Activated CD8-positive, alpha-beta T cell treated with anti-CD3 and anti-CD28 coated beads for 36 hours (primary cell): ENCODE results near the gene L3MBTL4. TPM values are rescaled to one million over a fixed set of nuclear protein-coding genes. Genes with fewer than 3 reads are reported as not detected.
A peak's percentile ranks its signal among the peaks of the same experiment; 100 is the strongest.
"Not testable (repeated sequence)": the region's sequence is repeated elsewhere in the genome, so short reads cannot be mapped to it uniquely, and the experiment has no call there.

Experiments
- ATAC-seq: fragments of 200-7000 bp; cut with Tn5 transposase; one replicate; pipeline ENCODE4 v1.10.0; 2021; ENCODE audit warnings: mild to moderate bottlenecking, moderate library complexity
- CTCF ChIA-PET: fragments of 350-600 bp; sonication (Branson Sonifier 250); formaldehyde crosslinking; loops from one replicate; lab custom pipeline; 2021; ENCODE audit warnings: antibody characterized with exemption; lab: Charles Lee
- POLR2A ChIA-PET: fragments of 350-600 bp; sonication (Branson Sonifier 250); formaldehyde crosslinking; loops from one replicate; lab custom pipeline; 2021; ENCODE audit warnings: antibody characterized with exemption; lab: Charles Lee
- DNase-seq: peaks from one replicate; pipeline ENCODE4 v3.0.0-alpha.2; 2020
- H3K27ac Mint-ChIP-seq: one replicate; pipeline ENCODE4 v1.8.0; 2021; ENCODE audit warnings: mild to moderate bottlenecking, mixed read lengths
- H3K27me3 Mint-ChIP-seq: one replicate; pipeline ENCODE4 v1.8.0; 2021; ENCODE audit warnings: mixed read lengths
- H3K36me3 Mint-ChIP-seq: one replicate; pipeline ENCODE4 v1.8.0; 2021; ENCODE audit warnings: low read depth, mixed read lengths
- H3K4me1 Mint-ChIP-seq: one replicate; pipeline ENCODE4 v1.8.0; 2021; ENCODE audit warnings: low read depth, mixed read lengths
- H3K4me3 Mint-ChIP-seq: one replicate; pipeline ENCODE4 v1.8.0; 2021; ENCODE audit warnings: mild to moderate bottlenecking, moderate library complexity, mixed read lengths
- H3K9me3 Mint-ChIP-seq: one replicate; pipeline ENCODE4 v1.8.0; 2021; ENCODE audit warnings: mixed read lengths
- CTCF ChIP-seq: fragments of 200-600 bp; IDR thresholded peaks from one replicate; pipeline ENCODE4 v1.8.0; 2022; ENCODE audit warnings: antibody characterized with exemption, mild to moderate bottlenecking
- intact Hi-C: fragments of 100-400 bp; cut with micrococcal nuclease; formaldehyde crosslinking; loops from one replicate; pipeline ENCODE4 v1.10.0; 2022
- total RNA-seq, 2 experiments: library from RNA; stranded (reverse); gene quantifications; one replicate each; pipeline ENCODE4 v1.2.3, GENCODE V29; 2021

L3MBTL4 gene
- total RNA-seq, 2 experiments from 2014 or later, result not detected

- Mint-ChIP-seq H3K27ac (no peak overlapping the region), H3K9me3 (no peaks in the 10 kb centered on the region), H3K36me3 (peaks cover 1% of the 10 kb centered on the region), H3K4me1 (peaks cover 5% of the 10 kb centered on the region), H3K4me3 (peak overlapping the region; percentile 37), H3K27me3 (peaks cover 25% of the 10 kb centered on the region)
- TF ChIP-seq CTCF, result no peak
- DNase-seq (no peak), ATAC-seq (no peak)
- intact Hi-C loops, result no loop called here
- ChIA-PET POLR2A (no interaction called here), CTCF (no interaction called here)
Observed at GRCh38 chr18:6413579-6414117, 1.1 kb downstream of the L3MBTL4 start.

GRCh38 chr18:6412933-6413472, 1.7 kb downstream of the L3MBTL4 start:
- H3K27me3 Mint-ChIP-seq, result peaks cover 25% of the 10 kb centered on the region
- ATAC-seq (no peak), DNase-seq (no peak)
- intact Hi-C loops, result no loop called here
- POLR2A ChIA-PET, result no interaction called here
- H3K27ac Mint-ChIP-seq, result no peak overlapping the region
- CTCF ChIA-PET, result no interaction called here
- no peak for TF ChIP-seq CTCF
- peaks cover 1% of the 10 kb centered on the region for H3K36me3 Mint-ChIP-seq
- H3K9me3 Mint-ChIP-seq, result no peaks in the 10 kb centered on the region
- peaks cover 5% of the 10 kb centered on the region for H3K4me1 Mint-ChIP-seq
- H3K4me3 Mint-ChIP-seq, result no peak overlapping the region

GRCh38 chr18:6411382-6411781, 3.3 kb downstream of the L3MBTL4 start:
- no peak overlapping the region for H3K4me3 Mint-ChIP-seq
- no peak overlapping the region for H3K27ac Mint-ChIP-seq
- ChIA-PET CTCF (no interaction called here), POLR2A (no interaction called here)
- no peak for TF ChIP-seq CTCF
- H3K4me1 Mint-ChIP-seq, result peaks cover 5% of the 10 kb centered on the region
- H3K36me3 Mint-ChIP-seq, result peaks cover 1% of the 10 kb centered on the region
- peaks cover 22% of the 10 kb centered on the region for H3K27me3 Mint-ChIP-seq
- intact Hi-C loops, result no loop called here
- ATAC-seq, result no peak
- DNase-seq, result no peak
- no peaks in the 10 kb centered on the region for H3K9me3 Mint-ChIP-seq

- POLR2A ChIA-PET, result no interaction called here
- ATAC-seq (no peak), DNase-seq (no peak)
- H3K9me3 Mint-ChIP-seq, result no peaks in the 10 kb centered on the region
- intact Hi-C loops, result no loop called here
- CTCF ChIA-PET, result no interaction called here
- peaks cover 3% of the 10 kb centered on the region for H3K4me1 Mint-ChIP-seq
- H3K36me3 Mint-ChIP-seq, result peaks cover 1% of the 10 kb centered on the region
- H3K27me3 Mint-ChIP-seq, result peaks cover 15% of the 10 kb centered on the region
- H3K4me3 Mint-ChIP-seq, result no peak overlapping the region
- no peak overlapping the region for H3K27ac Mint-ChIP-seq
- no peak for TF ChIP-seq CTCF
Observed at GRCh38 chr18:6409933-6410332, 4.8 kb downstream of the L3MBTL4 start.

- ATAC-seq, intact Hi-C loops, H3K9me3 Mint-ChIP-seq, DNase-seq, H3K36me3 Mint-ChIP-seq, CTCF ChIA-PET, POLR2A ChIA-PET, H3K27ac Mint-ChIP-seq, H3K4me3 Mint-ChIP-seq, H3K4me1 Mint-ChIP-seq: not testable (repeated sequence)
- peaks cover 15% of the 10 kb centered on the region for H3K27me3 Mint-ChIP-seq
Observed at GRCh38 chr18:6408543-6408942, 6.2 kb downstream of the L3MBTL4 start.
